Liver (tissue), 3 donors: ENCODE data around the gene SMOC2.

Experiments
- FOXA1 ChIP-seq: IDR thresholded peaks from 2 replicates; pipeline ENCODE4 v1.6.1; 2016; ENCODE audit warnings: antibody characterized with exemption
- GABPA ChIP-seq, 2 donors: IDR thresholded peaks in 1 of 2; conservative IDR thresholded peaks in 1 of 2; 2 replicates each; pipeline ENCODE4 v1.6.1; 2016; ENCODE audit warnings: antibody characterized with exemption in 2 of 2, mild to moderate bottlenecking in 1 of 2, moderate library complexity in 1 of 2
- JUND ChIP-seq, 2 donors: IDR thresholded peaks; 2 replicates each; pipeline ENCODE4 v1.6.1; 2016; ENCODE audit warnings: antibody characterized with exemption in 2 of 2
- TAF1 ChIP-seq: conservative IDR thresholded peaks from 2 replicates; pipeline ENCODE4 v1.6.1; 2016; ENCODE audit warnings: antibody characterized with exemption, mild to moderate bottlenecking
- YY1 ChIP-seq: IDR thresholded peaks from 2 replicates; pipeline ENCODE4 v1.6.1; 2016; ENCODE audit warnings: antibody characterized with exemption, mild to moderate bottlenecking
- TF ChIP-seq, protein P1 (sequence below): fragments of 150-350 bp; IDR thresholded peaks from 2 replicates; pipeline ENCODE4 v1.5.1; 2017; ENCODE audit warnings: improper control_type of control experiment, low read depth, low read length; ENCODE audit not compliant: missing input control
- TF ChIP-seq, protein P2 (sequence below): IDR thresholded peaks from 2 replicates; pipeline ENCODE4 v1.6.1; 2016; ENCODE audit warnings: antibody characterized with exemption
- TF ChIP-seq, protein P3 (sequence below): IDR thresholded peaks from 2 replicates; pipeline ENCODE4 v1.6.1; 2016; ENCODE audit warnings: antibody characterized with exemption
- TF ChIP-seq, protein P4 (sequence below): IDR thresholded peaks from 2 replicates; pipeline ENCODE4 v1.6.1; 2016; ENCODE audit warnings: antibody characterized with exemption, mild to moderate bottlenecking
- donor health status: healthy.
- donor health status: healthy.

DNA sequence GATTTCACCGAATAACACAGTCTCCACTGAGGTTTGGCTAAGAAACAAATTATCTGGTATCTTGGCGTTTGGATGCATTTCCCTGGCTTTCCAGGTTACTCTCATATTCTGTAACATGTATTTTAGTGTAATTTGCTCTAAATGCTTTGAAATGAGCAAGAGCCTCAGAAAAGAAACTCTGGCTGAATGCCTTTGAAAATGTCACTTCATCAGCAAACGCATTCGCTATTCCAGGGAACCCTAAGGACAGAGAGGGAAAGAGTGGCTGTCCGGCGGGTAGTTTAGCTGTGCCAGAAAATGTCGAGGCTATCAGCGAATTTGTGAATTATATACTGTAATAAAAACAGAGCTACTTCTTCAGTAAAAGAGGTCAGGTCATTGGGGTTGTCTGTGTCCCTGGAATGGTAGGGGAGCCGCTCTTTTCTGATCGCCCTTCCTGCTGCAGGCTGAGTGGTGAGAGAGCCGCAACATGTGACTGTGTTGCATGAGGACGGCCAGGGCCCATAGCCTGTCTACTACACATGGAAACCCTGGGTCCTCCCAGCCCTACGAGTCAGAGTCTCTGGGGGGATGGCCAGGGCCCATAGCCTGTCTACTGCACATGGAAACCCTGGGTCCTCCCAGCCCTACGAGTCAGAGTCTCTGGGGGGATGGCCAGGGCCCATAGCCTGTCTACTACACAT is 57.3 kb downstream of the SMOC2 start:
- TF ChIP-seq, protein P1, sequence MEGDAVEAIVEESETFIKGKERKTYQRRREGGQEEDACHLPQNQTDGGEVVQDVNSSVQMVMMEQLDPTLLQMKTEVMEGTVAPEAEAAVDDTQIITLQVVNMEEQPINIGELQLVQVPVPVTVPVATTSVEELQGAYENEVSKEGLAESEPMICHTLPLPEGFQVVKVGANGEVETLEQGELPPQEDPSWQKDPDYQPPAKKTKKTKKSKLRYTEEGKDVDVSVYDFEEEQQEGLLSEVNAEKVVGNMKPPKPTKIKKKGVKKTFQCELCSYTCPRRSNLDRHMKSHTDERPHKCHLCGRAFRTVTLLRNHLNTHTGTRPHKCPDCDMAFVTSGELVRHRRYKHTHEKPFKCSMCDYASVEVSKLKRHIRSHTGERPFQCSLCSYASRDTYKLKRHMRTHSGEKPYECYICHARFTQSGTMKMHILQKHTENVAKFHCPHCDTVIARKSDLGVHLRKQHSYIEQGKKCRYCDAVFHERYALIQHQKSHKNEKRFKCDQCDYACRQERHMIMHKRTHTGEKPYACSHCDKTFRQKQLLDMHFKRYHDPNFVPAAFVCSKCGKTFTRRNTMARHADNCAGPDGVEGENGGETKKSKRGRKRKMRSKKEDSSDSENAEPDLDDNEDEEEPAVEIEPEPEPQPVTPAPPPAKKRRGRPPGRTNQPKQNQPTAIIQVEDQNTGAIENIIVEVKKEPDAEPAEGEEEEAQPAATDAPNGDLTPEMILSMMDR = no peak
- TF ChIP-seq, protein P2, sequence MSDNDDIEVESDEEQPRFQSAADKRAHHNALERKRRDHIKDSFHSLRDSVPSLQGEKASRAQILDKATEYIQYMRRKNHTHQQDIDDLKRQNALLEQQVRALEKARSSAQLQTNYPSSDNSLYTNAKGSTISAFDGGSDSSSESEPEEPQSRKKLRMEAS = no peak
- TF ChIP-seq TAF1 = no peak
- no peak for TF ChIP-seq YY1
- TF ChIP-seq, protein P3, sequence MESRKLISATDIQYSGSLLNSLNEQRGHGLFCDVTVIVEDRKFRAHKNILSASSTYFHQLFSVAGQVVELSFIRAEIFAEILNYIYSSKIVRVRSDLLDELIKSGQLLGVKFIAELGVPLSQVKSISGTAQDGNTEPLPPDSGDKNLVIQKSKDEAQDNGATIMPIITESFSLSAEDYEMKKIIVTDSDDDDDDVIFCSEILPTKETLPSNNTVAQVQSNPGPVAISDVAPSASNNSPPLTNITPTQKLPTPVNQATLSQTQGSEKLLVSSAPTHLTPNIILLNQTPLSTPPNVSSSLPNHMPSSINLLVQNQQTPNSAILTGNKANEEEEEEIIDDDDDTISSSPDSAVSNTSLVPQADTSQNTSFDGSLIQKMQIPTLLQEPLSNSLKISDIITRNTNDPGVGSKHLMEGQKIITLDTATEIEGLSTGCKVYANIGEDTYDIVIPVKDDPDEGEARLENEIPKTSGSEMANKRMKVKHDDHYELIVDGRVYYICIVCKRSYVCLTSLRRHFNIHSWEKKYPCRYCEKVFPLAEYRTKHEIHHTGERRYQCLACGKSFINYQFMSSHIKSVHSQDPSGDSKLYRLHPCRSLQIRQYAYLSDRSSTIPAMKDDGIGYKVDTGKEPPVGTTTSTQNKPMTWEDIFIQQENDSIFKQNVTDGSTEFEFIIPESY = no peak
- no peak for TF ChIP-seq JUND (IDR thresholded peaks at IDR 0.05)
- no peak for TF ChIP-seq GABPA (IDR thresholded peaks at IDR 0.05 in 1 of 2, conservative IDR thresholded peaks at IDR 0.05 in 1 of 2)
- no peak for TF ChIP-seq FOXA1
- TF ChIP-seq, protein P4, sequence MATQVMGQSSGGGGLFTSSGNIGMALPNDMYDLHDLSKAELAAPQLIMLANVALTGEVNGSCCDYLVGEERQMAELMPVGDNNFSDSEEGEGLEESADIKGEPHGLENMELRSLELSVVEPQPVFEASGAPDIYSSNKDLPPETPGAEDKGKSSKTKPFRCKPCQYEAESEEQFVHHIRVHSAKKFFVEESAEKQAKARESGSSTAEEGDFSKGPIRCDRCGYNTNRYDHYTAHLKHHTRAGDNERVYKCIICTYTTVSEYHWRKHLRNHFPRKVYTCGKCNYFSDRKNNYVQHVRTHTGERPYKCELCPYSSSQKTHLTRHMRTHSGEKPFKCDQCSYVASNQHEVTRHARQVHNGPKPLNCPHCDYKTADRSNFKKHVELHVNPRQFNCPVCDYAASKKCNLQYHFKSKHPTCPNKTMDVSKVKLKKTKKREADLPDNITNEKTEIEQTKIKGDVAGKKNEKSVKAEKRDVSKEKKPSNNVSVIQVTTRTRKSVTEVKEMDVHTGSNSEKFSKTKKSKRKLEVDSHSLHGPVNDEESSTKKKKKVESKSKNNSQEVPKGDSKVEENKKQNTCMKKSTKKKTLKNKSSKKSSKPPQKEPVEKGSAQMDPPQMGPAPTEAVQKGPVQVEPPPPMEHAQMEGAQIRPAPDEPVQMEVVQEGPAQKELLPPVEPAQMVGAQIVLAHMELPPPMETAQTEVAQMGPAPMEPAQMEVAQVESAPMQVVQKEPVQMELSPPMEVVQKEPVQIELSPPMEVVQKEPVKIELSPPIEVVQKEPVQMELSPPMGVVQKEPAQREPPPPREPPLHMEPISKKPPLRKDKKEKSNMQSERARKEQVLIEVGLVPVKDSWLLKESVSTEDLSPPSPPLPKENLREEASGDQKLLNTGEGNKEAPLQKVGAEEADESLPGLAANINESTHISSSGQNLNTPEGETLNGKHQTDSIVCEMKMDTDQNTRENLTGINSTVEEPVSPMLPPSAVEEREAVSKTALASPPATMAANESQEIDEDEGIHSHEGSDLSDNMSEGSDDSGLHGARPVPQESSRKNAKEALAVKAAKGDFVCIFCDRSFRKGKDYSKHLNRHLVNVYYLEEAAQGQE = no peak
